NT2/D1 (cell line): ENCODE data around the gene WNT1.

ENCODE experiments used
- YY1 ChIP-seq: IDR thresholded peaks from 2 replicates; pipeline ENCODE4 v1.6.1; 2011; ENCODE audit not compliant: insufficient read length, insufficient read depth
- ZNF274 ChIP-seq: IDR thresholded peaks from 2 replicates; pipeline ENCODE4 v1.6.1; 2011; ENCODE audit warnings: mild to moderate bottlenecking, low read depth, low read length

DNA sequence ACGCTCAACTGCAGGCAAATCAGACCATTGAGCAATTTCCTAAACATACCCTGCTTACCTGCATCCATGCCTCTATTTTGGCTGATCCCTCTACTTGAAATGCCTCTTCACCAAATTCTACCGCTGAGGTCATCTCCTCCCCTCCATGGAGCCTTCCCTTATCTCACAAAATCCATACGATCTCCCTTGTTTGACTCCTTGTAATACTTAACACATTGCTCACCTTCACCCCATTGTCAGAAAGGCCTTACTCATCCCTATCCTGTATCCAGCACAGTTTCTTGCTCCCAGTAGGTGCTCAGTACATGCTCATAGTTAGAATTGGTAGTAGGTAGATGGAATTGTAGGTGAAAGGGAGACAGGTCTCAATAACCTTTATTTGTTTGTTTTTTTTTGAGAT is 15.7 kb downstream of the WNT1 start:
- TF ChIP-seq YY1 (no peak), ZNF274 (no peak)
